HEK293 (cell line): ENCODE results near the gene EPHX1.

ENCODE experiments used
- CTCF ChIA-PET: fragments of 350-600 bp; formaldehyde crosslinking; extraction: SDS; loops from one replicate; lab custom pipeline; 2021; ENCODE audit warnings: antibody characterized with exemption; lab: Yijun Ruan, JAX
- POLR2A ChIA-PET: fragments of 300-600 bp; formaldehyde crosslinking; extraction: SDS; loops from one replicate; lab custom pipeline; 2020; ENCODE audit warnings: antibody characterized with exemption, inconsistent platforms; lab: Yijun Ruan, JAX
- H3K27ac ChIP-seq: fragments of 200-500 bp; sonication (Bioruptor generic); 2 replicates; pipeline ENCODE4 v1.5.1; 2014; ENCODE audit warnings: low read depth, low read length, control low read depth, inconsistent platforms; ENCODE audit errors: extremely low read depth
- H3K36me3 ChIP-seq, 2 experiments: fragments of 200-500 bp in 1 of 2; sonication (Bioruptor generic) in 1 of 2; 1 replicate in 1 of 2; 2 replicates in 1 of 2; pipeline ENCODE4 v1.5.1; 2014 to 2017; ENCODE audit warnings: inconsistent platforms in 2 of 2, low read length in 2 of 2; ENCODE audit not compliant: control insufficient read depth in 2 of 2, insufficient read depth in 1 of 2
- H3K4me1 ChIP-seq: fragments of 200-500 bp; sonication (Bioruptor generic); 2 replicates; pipeline ENCODE4 v1.5.1; 2014; ENCODE audit warnings: mild to moderate bottlenecking, low read length, inconsistent platforms; ENCODE audit not compliant: control insufficient read depth, insufficient read depth
- H3K4me3 ChIP-seq: 2 replicates; pipeline ENCODE4 v1.5.1; 2011; ENCODE audit warnings: low read depth, mild to moderate bottlenecking, control low read depth, low read length, moderate library complexity
- H3K9me3 ChIP-seq: fragments of 200-500 bp; sonication (Bioruptor generic); 2 replicates; pipeline ENCODE4 v1.5.1; 2014; ENCODE audit warnings: low read depth, low read length, inconsistent platforms; ENCODE audit not compliant: control insufficient read depth, insufficient read depth
- GFI1B ChIP-seq: fragments of 450-650 bp; formaldehyde crosslinking; IDR thresholded peaks from 2 replicates; pipeline ENCODE4 v1.5.1; 2016; ENCODE audit warnings: missing biosample characterization, missing genetic modification characterization
- KLF16 ChIP-seq: fragments of 450-650 bp; formaldehyde crosslinking; IDR thresholded peaks from 2 replicates; pipeline ENCODE4 v1.5.1; 2017; ENCODE audit warnings: missing biosample characterization, missing genetic modification characterization
- YY2 ChIP-seq: fragments of 450-650 bp; formaldehyde crosslinking; IDR thresholded peaks from 2 replicates; pipeline ENCODE4 v1.5.1; 2016; ENCODE audit warnings: missing biosample characterization, missing genetic modification characterization
- ZBTB48 ChIP-seq: fragments of 450-650 bp; formaldehyde crosslinking; IDR thresholded peaks from 2 replicates; pipeline ENCODE4 v1.5.1; 2016; ENCODE audit warnings: missing biosample characterization, missing genetic modification characterization
- ZBTB8A ChIP-seq: fragments of 450-650 bp; formaldehyde crosslinking; IDR thresholded peaks from 2 replicates; pipeline ENCODE4 v1.5.1; 2016; ENCODE audit warnings: missing biosample characterization, missing genetic modification characterization
- ZNF121 ChIP-seq: fragments of 450-650 bp; formaldehyde crosslinking; IDR thresholded peaks from 2 replicates; pipeline ENCODE4 v1.5.1; 2016; ENCODE audit warnings: missing biosample characterization, missing genetic modification characterization
- ZNF175 ChIP-seq: fragments of 450-650 bp; formaldehyde crosslinking; IDR thresholded peaks from 2 replicates; pipeline ENCODE4 v1.5.1; 2016; ENCODE audit warnings: missing biosample characterization, missing genetic modification characterization
- ZNF248 ChIP-seq: fragments of 450-650 bp; formaldehyde crosslinking; IDR thresholded peaks from 2 replicates; pipeline ENCODE4 v1.5.1; 2017; ENCODE audit warnings: missing biosample characterization, missing genetic modification characterization
- ZNF354C ChIP-seq: fragments of 450-650 bp; formaldehyde crosslinking; IDR thresholded peaks from 2 replicates; pipeline ENCODE4 v1.5.1; 2016; ENCODE audit warnings: missing biosample characterization, missing genetic modification characterization, low read depth, borderline replicate concordance
- ZNF366 ChIP-seq: fragments of 450-650 bp; formaldehyde crosslinking; conservative IDR thresholded peaks from 2 replicates; pipeline ENCODE4 v1.5.1; 2016; ENCODE audit warnings: missing biosample characterization, missing genetic modification characterization
- ZNF48 ChIP-seq: fragments of 450-650 bp; formaldehyde crosslinking; IDR thresholded peaks from 2 replicates; pipeline ENCODE4 v1.5.1; 2016; ENCODE audit warnings: missing biosample characterization, missing genetic modification characterization
- ZNF571 ChIP-seq: fragments of 450-650 bp; formaldehyde crosslinking; IDR thresholded peaks from 2 replicates; pipeline ENCODE4 v1.5.0; 2017; ENCODE audit warnings: missing biosample characterization, missing genetic modification characterization
- ZNF621 ChIP-seq: fragments of 450-650 bp; formaldehyde crosslinking; IDR thresholded peaks from 2 replicates; pipeline ENCODE4 v1.5.1; 2017; ENCODE audit warnings: missing biosample characterization, missing genetic modification characterization
- ZNF677 ChIP-seq: fragments of 450-650 bp; IDR thresholded peaks from 2 replicates; pipeline ENCODE4 v1.5.0; 2018; ENCODE audit warnings: missing biosample characterization, mild to moderate bottlenecking, missing genetic modification characterization, moderate library complexity
- ZNF707 ChIP-seq: fragments of 450-650 bp; formaldehyde crosslinking; IDR thresholded peaks from 2 replicates; pipeline ENCODE4 v1.5.1; 2016; ENCODE audit warnings: missing biosample characterization, missing genetic modification characterization
- ZSCAN23 ChIP-seq: fragments of 450-650 bp; formaldehyde crosslinking; IDR thresholded peaks from 2 replicates; pipeline ENCODE4 v1.5.1; 2016; ENCODE audit warnings: missing biosample characterization, missing genetic modification characterization
- TF ChIP-seq, protein P1 (sequence below): fragments of 450-650 bp; formaldehyde crosslinking; IDR thresholded peaks from 2 replicates; pipeline ENCODE4 v1.5.1; 2016; ENCODE audit warnings: missing biosample characterization, missing genetic modification characterization
- TF ChIP-seq, protein P2 (sequence below): fragments of 450-650 bp; formaldehyde crosslinking; IDR thresholded peaks from 2 replicates; pipeline ENCODE4 v1.5.1; 2016; ENCODE audit warnings: missing biosample characterization, missing genetic modification characterization
- TF ChIP-seq, protein P3 (sequence below): fragments of 450-650 bp; formaldehyde crosslinking; conservative IDR thresholded peaks from 2 replicates; pipeline ENCODE4 v1.5.1; 2016; ENCODE audit warnings: low read depth, missing biosample characterization, missing genetic modification characterization
- TF ChIP-seq, protein P4 (sequence below): fragments of 450-650 bp; formaldehyde crosslinking; IDR thresholded peaks from 2 replicates; pipeline ENCODE4 v1.5.1; 2016; ENCODE audit warnings: missing biosample characterization, missing genetic modification characterization
- TF ChIP-seq, protein P5 (sequence below): fragments of 450-650 bp; formaldehyde crosslinking; IDR thresholded peaks from 2 replicates; pipeline ENCODE4 v1.5.1; 2017; ENCODE audit warnings: missing biosample characterization, missing genetic modification characterization
- TF ChIP-seq, protein P6 (sequence below): fragments of 450-650 bp; formaldehyde crosslinking; IDR thresholded peaks from 2 replicates; pipeline ENCODE4 v1.5.1; 2016; ENCODE audit warnings: missing biosample characterization, missing genetic modification characterization

Gene EPHX1

DNA sequence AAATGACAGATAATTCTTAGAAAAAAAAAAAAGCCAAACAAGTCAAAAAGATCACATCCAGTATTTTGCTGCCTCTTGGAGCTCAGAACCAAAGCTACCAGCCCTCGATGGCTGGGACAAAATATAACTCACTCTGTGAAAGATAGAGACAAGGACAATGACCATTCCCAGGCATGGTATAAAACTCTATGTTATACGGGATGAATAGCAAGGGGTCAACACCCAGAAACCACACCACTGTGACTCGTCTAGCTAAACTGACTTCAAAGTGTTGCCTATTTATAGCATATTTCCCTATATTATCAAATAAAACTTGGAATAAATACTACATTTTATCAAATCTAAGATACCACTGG, 62.1 kb downstream of the EPHX1 start (continued):
- TF ChIP-seq ZNF366 (tag by site-specific recombination) = no peak
- TF ChIP-seq ZNF571 (tag by site-specific recombination) = no peak
- no peak for TF ChIP-seq ZNF677 (tag by site-specific recombination)
- TF ChIP-seq GFI1B (tag by site-specific recombination) = no peak
- no peak for TF ChIP-seq ZNF121
- no peak for TF ChIP-seq ZNF175
- no peak for TF ChIP-seq ZNF248 (tag by site-specific recombination)
- TF ChIP-seq, protein P1, sequence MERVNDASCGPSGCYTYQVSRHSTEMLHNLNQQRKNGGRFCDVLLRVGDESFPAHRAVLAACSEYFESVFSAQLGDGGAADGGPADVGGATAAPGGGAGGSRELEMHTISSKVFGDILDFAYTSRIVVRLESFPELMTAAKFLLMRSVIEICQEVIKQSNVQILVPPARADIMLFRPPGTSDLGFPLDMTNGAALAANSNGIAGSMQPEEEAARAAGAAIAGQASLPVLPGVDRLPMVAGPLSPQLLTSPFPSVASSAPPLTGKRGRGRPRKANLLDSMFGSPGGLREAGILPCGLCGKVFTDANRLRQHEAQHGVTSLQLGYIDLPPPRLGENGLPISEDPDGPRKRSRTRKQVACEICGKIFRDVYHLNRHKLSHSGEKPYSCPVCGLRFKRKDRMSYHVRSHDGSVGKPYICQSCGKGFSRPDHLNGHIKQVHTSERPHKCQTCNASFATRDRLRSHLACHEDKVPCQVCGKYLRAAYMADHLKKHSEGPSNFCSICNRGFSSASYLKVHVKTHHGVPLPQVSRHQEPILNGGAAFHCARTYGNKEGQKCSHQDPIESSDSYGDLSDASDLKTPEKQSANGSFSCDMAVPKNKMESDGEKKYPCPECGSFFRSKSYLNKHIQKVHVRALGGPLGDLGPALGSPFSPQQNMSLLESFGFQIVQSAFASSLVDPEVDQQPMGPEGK = no peak
- TF ChIP-seq, protein P2, sequence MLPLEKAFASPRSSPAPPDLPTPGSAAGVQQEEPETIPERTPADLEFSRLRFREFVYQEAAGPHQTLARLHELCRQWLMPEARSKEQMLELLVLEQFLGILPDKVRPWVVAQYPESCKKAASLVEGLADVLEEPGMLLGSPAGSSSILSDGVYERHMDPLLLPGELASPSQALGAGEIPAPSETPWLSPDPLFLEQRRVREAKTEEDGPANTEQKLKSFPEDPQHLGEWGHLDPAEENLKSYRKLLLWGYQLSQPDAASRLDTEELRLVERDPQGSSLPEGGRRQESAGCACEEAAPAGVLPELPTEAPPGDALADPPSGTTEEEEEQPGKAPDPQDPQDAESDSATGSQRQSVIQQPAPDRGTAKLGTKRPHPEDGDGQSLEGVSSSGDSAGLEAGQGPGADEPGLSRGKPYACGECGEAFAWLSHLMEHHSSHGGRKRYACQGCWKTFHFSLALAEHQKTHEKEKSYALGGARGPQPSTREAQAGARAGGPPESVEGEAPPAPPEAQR (tag by site-specific recombination) = no peak
- TF ChIP-seq KLF16 = no peak
- TF ChIP-seq ZNF354C (tag by site-specific recombination) = no peak

DNA sequence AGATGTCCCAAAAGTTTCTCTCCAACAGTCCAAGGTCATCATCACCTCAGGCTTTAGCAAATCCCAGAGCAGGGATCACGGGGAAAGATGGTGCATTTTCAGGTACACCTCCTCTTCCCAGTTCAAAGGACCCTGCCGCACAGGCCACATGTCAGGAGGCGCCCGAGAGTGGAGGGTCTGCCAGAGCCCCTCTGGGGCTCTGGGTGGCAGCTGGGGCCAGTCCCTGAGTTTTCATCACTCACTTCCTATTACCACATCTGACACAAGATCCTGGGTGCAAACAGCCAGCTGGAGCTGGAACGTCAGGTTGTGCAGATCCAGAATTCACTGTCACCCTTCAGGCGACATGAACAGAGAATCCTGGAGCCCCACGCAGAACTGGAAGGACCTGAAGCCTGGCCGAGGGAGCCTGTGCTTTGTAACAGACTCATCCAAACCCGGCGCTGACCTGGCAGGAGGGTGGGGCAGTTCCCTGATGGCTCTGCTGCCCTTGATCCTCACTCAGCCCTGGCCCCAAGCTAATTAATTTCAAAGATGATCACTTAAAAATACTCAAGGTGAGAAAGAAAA, 63.4 kb downstream of the EPHX1 start:
- no peak overlapping the region for H3K4me3 ChIP-seq
- peaks cover 13% of the 10 kb centered on the region for H3K4me1 ChIP-seq
- no peak for TF ChIP-seq ZBTB48 (tag by site-specific recombination)
- no peak overlapping the region for H3K27ac ChIP-seq
- H3K36me3 ChIP-seq = peaks cover 8 to 65% of the 10 kb centered on the region in 2 experiments; a peak in 2 of 3 replicates
- H3K9me3 ChIP-seq = no peaks in the 10 kb centered on the region
- CTCF ChIA-PET = interaction anchor here (1.0 kb wide), 1 partner anchor 398 kb away, joined by 4 read pairs; no protein-coding TSS in a partner anchor
- POLR2A ChIA-PET = no interaction called here

DNA sequence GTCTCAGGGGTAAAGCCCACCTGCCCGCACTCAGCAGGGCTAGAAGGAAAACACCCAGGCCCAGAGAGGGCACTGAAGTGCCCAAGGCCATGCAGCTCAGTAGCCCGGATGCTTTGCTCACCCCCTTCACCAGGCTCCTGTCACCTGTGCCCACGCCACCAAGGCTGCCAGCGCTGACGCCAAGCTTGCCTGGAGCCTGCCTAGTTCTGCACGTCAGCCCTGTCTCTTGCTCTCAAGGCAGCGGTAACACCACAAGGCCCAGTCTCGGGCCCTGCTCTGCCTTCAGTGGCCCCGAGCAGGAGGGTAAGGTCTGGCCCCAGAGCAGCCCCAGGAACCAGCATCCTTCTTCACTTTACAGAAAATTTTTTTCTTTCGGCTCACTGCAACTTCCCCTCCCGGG, 64.5 kb downstream of the EPHX1 start:
- Histone ChIP-seq H3K4me1 (peaks cover 13% of the 10 kb centered on the region), H3K9me3 (no peaks in the 10 kb centered on the region), H3K36me3 (peaks cover 8 to 59% of the 10 kb centered on the region in 2 experiments; a peak in 2 of 3 replicates), H3K27ac (no peak overlapping the region), H3K4me3 (no peak overlapping the region)
- ChIA-PET CTCF (interaction anchor here (0.7 kb wide), 1 partner anchor 29 kb away, joined by 3 read pairs; no protein-coding TSS in a partner anchor), POLR2A (no interaction called here)
- TF ChIP-seq KLF16 (no peak), ZSCAN23 (tag by site-specific recombination) (no peak), ZBTB8A (tag by site-specific recombination) (no peak), ZNF621 (tag by site-specific recombination) (no peak), ZNF48 (tag by site-specific recombination) (no peak), ZNF248 (tag by site-specific recombination) (no peak), ZNF707 (tag by site-specific recombination) (no peak), YY2 (tag by site-specific recombination) (no peak)
- TF ChIP-seq, protein P3, sequence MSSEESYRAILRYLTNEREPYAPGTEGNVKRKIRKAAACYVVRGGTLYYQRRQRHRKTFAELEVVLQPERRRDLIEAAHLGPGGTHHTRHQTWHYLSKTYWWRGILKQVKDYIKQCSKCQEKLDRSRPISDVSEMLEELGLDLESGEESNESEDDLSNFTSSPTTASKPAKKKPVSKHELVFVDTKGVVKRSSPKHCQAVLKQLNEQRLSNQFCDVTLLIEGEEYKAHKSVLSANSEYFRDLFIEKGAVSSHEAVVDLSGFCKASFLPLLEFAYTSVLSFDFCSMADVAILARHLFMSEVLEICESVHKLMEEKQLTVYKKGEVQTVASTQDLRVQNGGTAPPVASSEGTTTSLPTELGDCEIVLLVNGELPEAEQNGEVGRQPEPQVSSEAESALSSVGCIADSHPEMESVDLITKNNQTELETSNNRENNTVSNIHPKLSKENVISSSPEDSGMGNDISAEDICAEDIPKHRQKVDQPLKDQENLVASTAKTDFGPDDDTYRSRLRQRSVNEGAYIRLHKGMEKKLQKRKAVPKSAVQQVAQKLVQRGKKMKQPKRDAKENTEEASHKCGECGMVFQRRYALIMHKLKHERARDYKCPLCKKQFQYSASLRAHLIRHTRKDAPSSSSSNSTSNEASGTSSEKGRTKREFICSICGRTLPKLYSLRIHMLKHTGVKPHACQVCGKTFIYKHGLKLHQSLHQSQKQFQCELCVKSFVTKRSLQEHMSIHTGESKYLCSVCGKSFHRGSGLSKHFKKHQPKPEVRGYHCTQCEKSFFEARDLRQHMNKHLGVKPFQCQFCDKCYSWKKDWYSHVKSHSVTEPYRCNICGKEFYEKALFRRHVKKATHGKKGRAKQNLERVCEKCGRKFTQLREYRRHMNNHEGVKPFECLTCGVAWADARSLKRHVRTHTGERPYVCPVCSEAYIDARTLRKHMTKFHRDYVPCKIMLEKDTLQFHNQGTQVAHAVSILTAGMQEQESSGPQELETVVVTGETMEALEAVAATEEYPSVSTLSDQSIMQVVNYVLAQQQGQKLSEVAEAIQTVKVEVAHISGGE (tag by site-specific recombination) = no peak
- TF ChIP-seq, protein P4, sequence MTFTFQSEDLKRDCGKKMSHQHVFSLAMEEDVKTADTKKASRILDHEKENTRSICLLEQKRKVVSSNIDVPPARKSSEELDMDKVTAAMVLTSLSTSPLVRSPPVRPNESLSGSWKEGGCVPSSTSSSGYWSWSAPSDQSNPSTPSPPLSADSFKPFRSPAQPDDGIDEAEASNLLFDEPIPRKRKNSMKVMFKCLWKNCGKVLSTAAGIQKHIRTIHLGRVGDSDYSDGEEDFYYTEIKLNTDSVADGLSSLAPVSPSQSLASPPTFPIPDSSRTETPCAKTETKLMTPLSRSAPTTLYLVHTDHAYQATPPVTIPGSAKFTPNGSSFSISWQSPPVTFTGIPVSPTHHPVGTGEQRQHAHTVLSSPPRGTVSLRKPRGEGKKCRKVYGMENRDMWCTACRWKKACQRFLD (tag by site-specific recombination) = no peak
- TF ChIP-seq, protein P5, sequence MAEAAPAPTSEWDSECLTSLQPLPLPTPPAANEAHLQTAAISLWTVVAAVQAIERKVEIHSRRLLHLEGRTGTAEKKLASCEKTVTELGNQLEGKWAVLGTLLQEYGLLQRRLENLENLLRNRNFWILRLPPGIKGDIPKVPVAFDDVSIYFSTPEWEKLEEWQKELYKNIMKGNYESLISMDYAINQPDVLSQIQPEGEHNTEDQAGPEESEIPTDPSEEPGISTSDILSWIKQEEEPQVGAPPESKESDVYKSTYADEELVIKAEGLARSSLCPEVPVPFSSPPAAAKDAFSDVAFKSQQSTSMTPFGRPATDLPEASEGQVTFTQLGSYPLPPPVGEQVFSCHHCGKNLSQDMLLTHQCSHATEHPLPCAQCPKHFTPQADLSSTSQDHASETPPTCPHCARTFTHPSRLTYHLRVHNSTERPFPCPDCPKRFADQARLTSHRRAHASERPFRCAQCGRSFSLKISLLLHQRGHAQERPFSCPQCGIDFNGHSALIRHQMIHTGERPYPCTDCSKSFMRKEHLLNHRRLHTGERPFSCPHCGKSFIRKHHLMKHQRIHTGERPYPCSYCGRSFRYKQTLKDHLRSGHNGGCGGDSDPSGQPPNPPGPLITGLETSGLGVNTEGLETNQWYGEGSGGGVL (tag by site-specific recombination) = no peak
- TF ChIP-seq, protein P6, sequence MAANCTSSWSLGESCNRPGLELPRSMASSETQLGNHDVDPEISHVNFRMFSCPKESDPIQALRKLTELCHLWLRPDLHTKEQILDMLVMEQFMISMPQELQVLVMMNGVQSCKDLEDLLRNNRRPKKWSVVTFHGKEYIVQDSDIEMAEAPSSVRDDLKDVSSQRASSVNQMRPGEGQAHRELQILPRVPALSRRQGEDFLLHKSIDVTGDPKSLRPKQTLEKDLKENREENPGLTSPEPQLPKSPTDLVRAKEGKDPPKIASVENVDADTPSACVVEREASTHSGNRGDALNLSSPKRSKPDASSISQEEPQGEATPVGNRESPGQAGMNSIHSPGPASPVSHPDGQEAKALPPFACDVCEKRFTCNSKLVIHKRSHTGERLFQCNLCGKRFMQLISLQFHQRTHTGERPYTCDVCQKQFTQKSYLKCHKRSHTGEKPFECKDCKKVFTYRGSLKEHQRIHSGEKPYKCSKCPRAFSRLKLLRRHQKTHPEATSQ (tag by site-specific recombination) = no peak
